ENCODE measurements around the gene KCNH2.

The KCNH2 gene

DNA sequence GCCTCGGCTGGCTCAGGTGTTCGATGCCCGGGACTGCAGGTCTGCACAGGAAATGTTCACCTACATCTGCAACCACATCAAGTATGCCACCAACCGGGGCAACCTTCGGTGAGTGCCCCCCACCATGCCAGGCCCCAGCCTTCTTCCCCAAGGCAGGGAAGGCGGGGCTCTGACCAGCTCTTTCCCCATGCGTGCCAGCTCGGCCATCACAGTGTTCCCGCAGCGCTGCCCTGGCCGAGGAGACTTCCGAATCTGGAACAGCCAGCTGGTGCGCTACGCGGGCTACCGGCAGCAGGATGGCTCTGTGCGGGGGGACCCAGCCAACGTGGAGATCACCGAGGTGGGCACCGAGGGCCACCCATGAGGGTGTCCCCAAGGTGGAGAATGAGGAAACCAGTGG, 20.2 kb upstream of the KCNH2 start:
- TF ChIP-seq, protein P1, sequence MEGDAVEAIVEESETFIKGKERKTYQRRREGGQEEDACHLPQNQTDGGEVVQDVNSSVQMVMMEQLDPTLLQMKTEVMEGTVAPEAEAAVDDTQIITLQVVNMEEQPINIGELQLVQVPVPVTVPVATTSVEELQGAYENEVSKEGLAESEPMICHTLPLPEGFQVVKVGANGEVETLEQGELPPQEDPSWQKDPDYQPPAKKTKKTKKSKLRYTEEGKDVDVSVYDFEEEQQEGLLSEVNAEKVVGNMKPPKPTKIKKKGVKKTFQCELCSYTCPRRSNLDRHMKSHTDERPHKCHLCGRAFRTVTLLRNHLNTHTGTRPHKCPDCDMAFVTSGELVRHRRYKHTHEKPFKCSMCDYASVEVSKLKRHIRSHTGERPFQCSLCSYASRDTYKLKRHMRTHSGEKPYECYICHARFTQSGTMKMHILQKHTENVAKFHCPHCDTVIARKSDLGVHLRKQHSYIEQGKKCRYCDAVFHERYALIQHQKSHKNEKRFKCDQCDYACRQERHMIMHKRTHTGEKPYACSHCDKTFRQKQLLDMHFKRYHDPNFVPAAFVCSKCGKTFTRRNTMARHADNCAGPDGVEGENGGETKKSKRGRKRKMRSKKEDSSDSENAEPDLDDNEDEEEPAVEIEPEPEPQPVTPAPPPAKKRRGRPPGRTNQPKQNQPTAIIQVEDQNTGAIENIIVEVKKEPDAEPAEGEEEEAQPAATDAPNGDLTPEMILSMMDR (IDR thresholded peaks at IDR 0.05; ENCODE audit: low read depth, low read length): no peak
- no peak for DNase-seq (ENCODE audit: extremely low read depth, low read depth)

DNA sequence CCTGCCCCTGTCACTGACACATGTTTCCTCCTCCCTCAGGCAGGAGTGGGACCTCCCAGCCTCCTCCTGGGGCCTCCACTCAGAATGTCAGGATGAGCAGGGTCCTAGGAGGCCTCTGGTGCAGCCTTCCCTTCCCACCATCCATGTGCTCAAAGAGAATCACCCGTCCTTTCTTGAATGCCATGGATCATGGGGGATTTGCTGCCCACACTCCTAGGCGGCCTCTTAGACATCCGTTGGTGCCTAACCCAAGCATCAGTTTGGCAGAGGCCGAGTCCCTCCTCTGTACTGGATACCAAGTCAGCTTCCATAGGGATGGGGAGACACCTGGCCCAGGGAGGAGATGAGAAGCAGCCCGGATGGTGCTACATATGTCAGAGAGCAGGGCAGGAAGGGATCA, 19.7 kb upstream of the KCNH2 start:
- TF ChIP-seq, protein P1 (IDR thresholded peaks at IDR 0.05; ENCODE audit: low read depth, low read length): no peak
- DNase-seq (ENCODE audit: extremely low read depth, low read depth): no peak

DNA sequence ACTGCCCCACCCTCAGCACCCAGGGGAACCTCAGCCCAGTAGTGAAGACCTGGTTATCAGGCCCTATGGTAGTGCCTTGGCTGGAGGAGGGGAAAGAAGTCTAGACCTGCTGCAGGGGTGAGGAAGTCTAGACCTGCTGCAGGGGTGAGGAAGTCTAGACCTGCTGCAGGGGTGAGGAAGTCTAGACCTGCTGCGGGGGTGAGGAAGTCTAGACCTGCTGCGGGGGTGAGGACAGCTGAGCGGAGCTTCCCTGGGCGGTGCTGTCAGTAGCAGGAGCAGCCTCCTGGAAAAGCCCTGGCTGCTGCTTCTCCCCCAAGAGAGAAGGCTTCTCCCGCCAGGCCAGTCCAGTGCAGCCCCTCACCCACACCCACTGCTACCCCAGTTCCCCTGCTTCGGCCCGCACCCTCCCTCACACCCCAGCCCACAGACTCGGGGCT, 19.0 kb upstream of the KCNH2 start:
- no peak for DNase-seq (ENCODE audit: extremely low read depth, low read depth)
- TF ChIP-seq, protein P1 (IDR thresholded peaks at IDR 0.05; ENCODE audit: low read depth, low read length): no peak

DNA sequence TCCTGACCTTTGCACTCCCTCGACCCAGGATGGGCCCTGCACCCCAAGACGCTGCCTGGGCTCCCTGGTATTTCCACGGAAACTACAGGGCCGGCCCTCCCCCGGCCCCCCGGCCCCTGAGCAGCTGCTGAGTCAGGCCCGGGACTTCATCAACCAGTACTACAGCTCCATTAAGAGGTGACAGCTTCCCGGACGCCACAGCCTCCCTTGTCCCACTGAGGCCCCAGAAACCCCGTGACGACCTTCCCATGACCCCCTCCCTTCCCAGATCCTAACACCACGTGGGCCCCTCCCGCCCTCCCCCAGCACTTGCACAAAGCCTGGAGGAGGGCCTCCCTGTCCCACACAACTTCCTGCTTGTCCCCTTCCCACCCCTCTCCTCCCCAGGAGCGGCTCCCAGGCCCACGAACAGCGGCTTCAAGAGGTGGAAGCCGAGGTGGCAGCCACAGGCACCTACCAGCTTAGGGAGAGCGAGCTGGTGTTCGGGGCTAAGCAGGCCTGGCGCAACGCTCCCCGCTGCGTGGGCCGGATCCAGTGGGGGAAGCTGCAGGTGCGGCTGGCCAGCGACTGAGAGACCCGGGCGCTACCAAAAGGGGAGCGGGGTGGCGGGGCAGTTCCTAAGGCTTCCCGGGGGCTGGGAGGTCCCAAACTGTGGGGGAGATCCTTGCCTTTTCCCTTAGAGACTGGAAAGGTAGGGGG, 18.4 kb upstream of the KCNH2 start:
- DNase-seq (ENCODE audit: extremely low read depth, low read depth): no peak
- TF ChIP-seq, protein P1 (IDR thresholded peaks at IDR 0.05; ENCODE audit: low read depth, low read length): no peak

DNA sequence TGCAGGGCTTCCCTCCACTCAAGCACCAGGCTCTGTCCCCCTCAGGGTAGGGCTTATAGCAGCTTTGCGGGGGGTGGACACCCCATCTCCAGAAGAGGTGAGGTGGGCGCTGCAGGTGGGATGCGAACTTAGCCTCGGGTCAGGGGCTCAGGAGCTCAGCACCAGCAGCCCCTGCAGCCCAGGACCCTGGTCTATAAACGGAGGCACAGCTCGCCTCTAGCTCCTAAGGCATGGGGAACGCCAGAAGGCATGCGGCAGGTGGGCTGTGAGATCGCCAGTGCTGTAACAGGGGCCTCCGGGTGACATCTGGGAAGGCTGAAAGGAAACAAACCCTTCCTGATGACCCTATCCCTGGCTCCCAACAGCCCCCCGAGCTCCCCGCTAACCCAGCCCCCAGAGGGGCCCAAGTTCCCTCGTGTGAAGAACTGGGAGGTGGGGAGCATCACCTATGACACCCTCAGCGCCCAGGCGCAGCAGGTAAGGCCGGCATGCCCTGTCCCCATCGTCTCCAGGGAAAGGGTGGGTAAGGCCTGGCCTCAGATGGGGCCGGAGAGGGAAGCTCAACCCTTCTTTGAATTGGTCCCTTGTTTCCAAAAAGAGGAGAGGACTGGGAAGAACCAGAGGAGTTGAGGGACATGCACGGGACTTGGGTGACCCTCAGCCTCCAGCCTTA, 16.9 kb upstream of the KCNH2 start:
- TF ChIP-seq, protein P1 (IDR thresholded peaks at IDR 0.05; ENCODE audit: low read depth, low read length): no peak
- no peak for DNase-seq (ENCODE audit: extremely low read depth, low read depth)

DNA sequence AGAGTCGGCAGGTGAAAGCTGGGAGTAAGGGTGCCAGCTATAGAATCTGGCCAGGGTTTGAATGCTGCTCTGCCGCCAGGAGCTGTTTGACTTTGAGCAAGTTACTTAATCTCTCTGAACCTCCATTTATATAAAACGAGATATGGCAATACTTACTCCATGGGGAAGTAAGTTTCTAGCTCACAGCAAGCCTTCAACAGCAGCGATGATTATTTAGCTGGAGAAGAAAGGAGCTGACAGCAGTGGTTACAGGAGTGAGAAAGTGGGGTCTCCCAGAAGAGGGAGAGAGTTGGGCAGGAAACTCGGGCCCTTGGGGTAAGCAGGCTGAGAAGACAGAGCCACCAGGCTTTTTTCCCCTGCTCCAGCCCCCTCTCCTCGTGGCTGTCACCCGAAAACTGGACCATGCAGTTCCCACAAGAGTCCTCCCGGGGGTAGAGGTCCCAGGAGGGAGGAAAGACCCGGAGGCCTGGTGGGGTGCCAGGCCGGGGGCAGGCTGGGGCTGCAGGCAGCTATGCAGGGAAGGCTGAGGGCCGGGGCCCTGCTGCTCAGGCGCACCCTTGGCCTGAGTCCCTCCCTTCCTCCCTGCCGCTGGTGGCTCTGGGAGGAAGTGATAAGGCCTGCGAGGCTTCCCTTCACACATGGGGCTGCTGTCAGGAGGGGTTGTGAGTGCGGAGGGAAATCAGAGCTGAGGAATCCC, 16.2 kb upstream of the KCNH2 start:
- no peak for DNase-seq (ENCODE audit: extremely low read depth, low read depth)

More for the DNA sequence above, 16.2 kb upstream of the KCNH2 start:
- TF ChIP-seq, protein P1 (IDR thresholded peaks at IDR 0.05; ENCODE audit: low read depth, low read length): no peak

Data from AG09319 (cell line).